Adrenal gland (tissue), 5 donors: ENCODE results near the gene EPHB1.

Experiments used
- POLR2A ChIP-seq, 2 donors: fragments of 450-650 bp; IDR thresholded peaks; one replicate each; pipeline ENCODE4 v1.6.1; 2017; ENCODE audit warnings: antibody characterized with exemption in 2 of 2, mild to moderate bottlenecking in 2 of 2, moderate library complexity in 1 of 2
- TF ChIP-seq, protein P1 (sequence below), 6 experiments: fragments of 450-650 bp in 4 of 6; fragments of 200-600 bp in 2 of 6; sonication (generic) in 1 of 6; IDR thresholded peaks; 1 replicate in 5 of 6; 2 replicates in 1 of 6; pipeline versions ENCODE4 v1.5.1 to v1.8.0; 2016 to 2021; ENCODE audit warnings: antibody characterized with exemption in 6 of 6, mild to moderate bottlenecking in 2 of 6, moderate library complexity in 1 of 6
- donor health status: DM: no; HTN: no; CAD: no.

DNA sequence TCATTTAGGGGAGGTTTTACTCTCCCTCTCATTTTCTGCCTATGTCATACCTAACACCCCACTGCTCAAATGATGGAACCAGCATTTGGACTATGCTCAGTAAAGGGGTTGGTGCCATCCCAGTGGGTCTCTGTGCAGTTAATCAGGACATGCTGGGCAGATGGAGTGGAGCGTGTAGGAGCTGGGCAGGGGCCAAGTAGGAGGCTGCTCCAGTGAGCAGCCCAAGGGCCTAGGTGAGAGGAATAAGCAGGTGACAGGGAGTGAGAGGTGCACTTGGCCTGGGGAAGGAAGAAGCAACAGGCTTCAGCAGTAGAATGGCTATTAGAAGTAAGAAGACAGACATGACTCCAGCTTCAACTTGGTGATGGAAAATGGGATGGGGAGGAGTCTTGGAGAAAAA is 72.2 kb downstream of the EPHB1 start:
- TF ChIP-seq, protein P1, sequence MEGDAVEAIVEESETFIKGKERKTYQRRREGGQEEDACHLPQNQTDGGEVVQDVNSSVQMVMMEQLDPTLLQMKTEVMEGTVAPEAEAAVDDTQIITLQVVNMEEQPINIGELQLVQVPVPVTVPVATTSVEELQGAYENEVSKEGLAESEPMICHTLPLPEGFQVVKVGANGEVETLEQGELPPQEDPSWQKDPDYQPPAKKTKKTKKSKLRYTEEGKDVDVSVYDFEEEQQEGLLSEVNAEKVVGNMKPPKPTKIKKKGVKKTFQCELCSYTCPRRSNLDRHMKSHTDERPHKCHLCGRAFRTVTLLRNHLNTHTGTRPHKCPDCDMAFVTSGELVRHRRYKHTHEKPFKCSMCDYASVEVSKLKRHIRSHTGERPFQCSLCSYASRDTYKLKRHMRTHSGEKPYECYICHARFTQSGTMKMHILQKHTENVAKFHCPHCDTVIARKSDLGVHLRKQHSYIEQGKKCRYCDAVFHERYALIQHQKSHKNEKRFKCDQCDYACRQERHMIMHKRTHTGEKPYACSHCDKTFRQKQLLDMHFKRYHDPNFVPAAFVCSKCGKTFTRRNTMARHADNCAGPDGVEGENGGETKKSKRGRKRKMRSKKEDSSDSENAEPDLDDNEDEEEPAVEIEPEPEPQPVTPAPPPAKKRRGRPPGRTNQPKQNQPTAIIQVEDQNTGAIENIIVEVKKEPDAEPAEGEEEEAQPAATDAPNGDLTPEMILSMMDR (IDR thresholded peaks at IDR 0.05): no peak
- no peak for TF ChIP-seq POLR2A (IDR thresholded peaks at IDR 0.05)
